IMR-90 (cell line): ENCODE results near the gene ARSB. TPM values are rescaled to one million over a fixed set of nuclear protein-coding genes. Genes with fewer than 3 reads are reported as not detected.

Source experiments
- ATAC-seq: fragments of 200-7000 bp; cut with Tn5 transposase; 2 replicates; pipeline ENCODE4 v1.9.1; 2020; ENCODE audit warnings: low read depth, mild to moderate bottlenecking, moderate library complexity
- BruUV-seq: library from RNA; stranded (reverse); fragments of 400-500 nt; replicated peaks from 2 replicates; lab custom pipeline; 2021; lab: Mats Ljungman, UMichigan
- CTCF ChIA-PET: fragments of 300-600 bp; formaldehyde crosslinking; extraction: SDS; loops from one replicate; lab custom pipeline; 2021; ENCODE audit warnings: antibody characterized with exemption; lab: Yijun Ruan, JAX
- POLR2A ChIA-PET: fragments of 300-600 bp; sonication (Branson Sonifier 250); formaldehyde crosslinking; loops from one replicate; lab custom pipeline; 2022; ENCODE audit warnings: antibody characterized with exemption; ENCODE audit not compliant: unreplicated experiment; lab: Charles Lee
- DNase-seq: peaks from one replicate; pipeline ENCODE4 v3.0.0; 2013
- H2AFZ ChIP-seq: replicated peaks from 2 replicates; pipeline ENCODE3; 2013; ENCODE audit warnings: low read length, mild to moderate bottlenecking; ENCODE audit not compliant: poor library complexity
- H2AK5ac ChIP-seq: 2 replicates; pipeline ENCODE4 v1.6.1; 2013; ENCODE audit warnings: low read depth, low read length, inconsistent platforms
- H2AK9ac ChIP-seq: replicated peaks from 2 replicates; pipeline ENCODE3; 2013; ENCODE audit warnings: mild to moderate bottlenecking, low read depth, low read length, moderate library complexity; ENCODE audit not compliant: poor library complexity
- H2BK120ac ChIP-seq: 2 replicates; pipeline ENCODE4 v1.6.1; 2013; ENCODE audit warnings: low read depth, low read length, inconsistent platforms
- H2BK15ac ChIP-seq: 3 replicates; pipeline ENCODE4 v1.6.1; 2013; ENCODE audit warnings: low read depth, low read length, inconsistent platforms
- H2BK20ac ChIP-seq: 2 replicates; pipeline ENCODE4 v1.6.1; 2013; ENCODE audit warnings: low read depth, mild to moderate bottlenecking, inconsistent platforms, low read length, moderate library complexity
- H2BK5ac ChIP-seq: 2 replicates; pipeline ENCODE4 v1.6.1; 2013; ENCODE audit warnings: mild to moderate bottlenecking, low read depth, low read length, inconsistent platforms; ENCODE audit not compliant: poor library complexity, severe bottlenecking
- H3K14ac ChIP-seq: replicated peaks from 2 replicates; pipeline ENCODE4 v1.6.1; 2013; ENCODE audit warnings: low read depth, low read length, inconsistent platforms
- H3K18ac ChIP-seq: 2 replicates; pipeline ENCODE4 v1.6.1; 2013; ENCODE audit warnings: low read depth, low read length, control low read depth
- H3K23ac ChIP-seq: 2 replicates; pipeline ENCODE4 v1.6.1; 2013; ENCODE audit warnings: low read depth, low read length, inconsistent platforms
- H3K27ac ChIP-seq: 2 replicates; pipeline ENCODE4 v1.5.1; 2013; ENCODE audit warnings: mild to moderate bottlenecking, control low read depth, low read length; ENCODE audit not compliant: insufficient read depth
- H3K27me3 ChIP-seq: 2 replicates; pipeline ENCODE4 v1.6.1; 2013; ENCODE audit warnings: low read length; ENCODE audit not compliant: control insufficient read depth, insufficient read depth
- H3K36me3 ChIP-seq: 2 replicates; pipeline ENCODE4 v1.6.1; 2013; ENCODE audit warnings: low read length, mixed read lengths; ENCODE audit not compliant: control insufficient read depth, insufficient read depth
- H3K4ac ChIP-seq: 2 replicates; pipeline ENCODE4 v1.6.1; 2013; ENCODE audit warnings: low read depth, low read length, inconsistent platforms
- H3K4me1 ChIP-seq: 2 replicates; pipeline ENCODE4 v1.6.1; 2013; ENCODE audit warnings: low read length, mixed read lengths; ENCODE audit not compliant: control insufficient read depth, insufficient read depth
- H3K4me2 ChIP-seq: 2 replicates; pipeline ENCODE4 v1.6.1; 2013; ENCODE audit warnings: low read depth, mild to moderate bottlenecking, control low read depth, low read length, moderate library complexity
- H3K4me3 ChIP-seq: 2 replicates; pipeline ENCODE4 v1.5.1; 2013; ENCODE audit warnings: low read depth, mild to moderate bottlenecking, control low read depth, low read length, moderate library complexity; ENCODE audit not compliant: insufficient read depth
- H3K56ac ChIP-seq: 2 replicates; pipeline ENCODE4 v1.6.1; 2013; ENCODE audit warnings: low read length, inconsistent platforms; ENCODE audit not compliant: insufficient read depth; ENCODE audit errors: extremely low read depth
- H3K79me1 ChIP-seq, 2 experiments: 2 replicates each; pipeline ENCODE4 v1.6.1; 2013; ENCODE audit warnings: low read length in 2 of 2, inconsistent platforms in 1 of 2, low read depth in 1 of 2
- H3K9ac ChIP-seq: 2 replicates; pipeline ENCODE4 v1.6.1; 2013; ENCODE audit warnings: low read depth, low read length, control low read depth
- H3K9me1 ChIP-seq: 2 replicates; pipeline ENCODE4 v1.6.1; 2013; ENCODE audit warnings: low read length, inconsistent platforms; ENCODE audit not compliant: insufficient read depth
- H3K9me3 ChIP-seq: 2 replicates; pipeline ENCODE4 v1.6.1; 2013; ENCODE audit warnings: low read length; ENCODE audit not compliant: control insufficient read depth, insufficient read depth
- H4K20me1 ChIP-seq: 2 replicates; pipeline ENCODE4 v1.6.1; 2013; ENCODE audit warnings: low read length, inconsistent platforms; ENCODE audit not compliant: insufficient read depth
- H4K5ac ChIP-seq: 2 replicates; pipeline ENCODE4 v1.6.1; 2013; ENCODE audit warnings: mild to moderate bottlenecking, low read depth, low read length, control low read depth
- H4K8ac ChIP-seq, 2 experiments: 2 replicates each; pipeline ENCODE4 v1.6.1; 2013; ENCODE audit warnings: low read depth in 2 of 2, low read length in 2 of 2, control low read depth in 1 of 2, inconsistent platforms in 1 of 2
- H4K91ac ChIP-seq: 2 replicates; pipeline ENCODE4 v1.6.1; 2013; ENCODE audit warnings: low read depth, low read length, inconsistent platforms; ENCODE audit not compliant: insufficient read depth
- CEBPB ChIP-seq: IDR thresholded peaks from 2 replicates; pipeline ENCODE4 v1.6.1; 2012; ENCODE audit warnings: low read depth, low read length, improper control_type of control experiment
- CTCF ChIP-seq: conservative IDR thresholded peaks from 2 replicates; pipeline ENCODE4 v1.5.1; 2012; ENCODE audit warnings: mild to moderate bottlenecking, low read depth, low read length, improper control_type of control experiment
- WGBS, 2 experiments: methylation state at CpG; one replicate each; pipeline versions ENCODE4 v1.1.5 to v1.1.7; 2013; ENCODE audit warnings: missing lambda C conversion rate in 2 of 2; ENCODE audit not compliant: insufficient read length in 1 of 2; ENCODE audit errors: extremely low coverage in 2 of 2; 5-methylcytosine and 5-hydroxymethylcytosine counted together
- dilution Hi-C: fragments of 300-500 bp; cut with HindIII; formaldehyde crosslinking; loops from one replicate; pipeline ENCODE4 v1.14.3; 2018; ENCODE audit warnings: low sequenced_read_pairs; ENCODE audit not compliant: unreplicated experiment
- in situ Hi-C: fragments of 300-500 bp; cut with MboI; formaldehyde crosslinking; loops from 3 replicates; pipeline ENCODE4 v1.14.3; 2019; ENCODE audit warnings: low sequenced_read_pairs, inconsistent platforms, mixed read lengths
- intact Hi-C: fragments of 100-400 bp; cut with micrococcal nuclease; formaldehyde crosslinking; loops from 2 replicates; pipeline ENCODE4 v1.10.0; 2022
- polyA plus RNA-seq, 3 experiments: library from polyadenylated mRNA; depleted of rRNA; stranded (reverse); fragments of >200 nt; gene quantifications; 2 replicates each; pipeline ENCODE4 v1.2.3, GENCODE V29; 2012; ENCODE audit warnings: low replicate concordance in 1 of 3
- total RNA-seq: library from RNA; depleted of rRNA; stranded (reverse); fragments of >200 nt; gene quantifications from 2 replicates; pipeline ENCODE4 v1.2.3, GENCODE V29; 2012
- TF ChIP-seq, protein P1 (sequence below): fragments of 150-350 bp; IDR thresholded peaks from 2 replicates; pipeline ENCODE4 v1.6.1; 2016; ENCODE audit warnings: low read depth, mild to moderate bottlenecking, low read length, moderate library complexity, borderline replicate concordance

Gene ARSB
- total and polyA plus RNA-seq, 2 of the 4 experiments (the other 2 are of a cell fraction), result 16.0 to 16.3 TPM

DNA sequence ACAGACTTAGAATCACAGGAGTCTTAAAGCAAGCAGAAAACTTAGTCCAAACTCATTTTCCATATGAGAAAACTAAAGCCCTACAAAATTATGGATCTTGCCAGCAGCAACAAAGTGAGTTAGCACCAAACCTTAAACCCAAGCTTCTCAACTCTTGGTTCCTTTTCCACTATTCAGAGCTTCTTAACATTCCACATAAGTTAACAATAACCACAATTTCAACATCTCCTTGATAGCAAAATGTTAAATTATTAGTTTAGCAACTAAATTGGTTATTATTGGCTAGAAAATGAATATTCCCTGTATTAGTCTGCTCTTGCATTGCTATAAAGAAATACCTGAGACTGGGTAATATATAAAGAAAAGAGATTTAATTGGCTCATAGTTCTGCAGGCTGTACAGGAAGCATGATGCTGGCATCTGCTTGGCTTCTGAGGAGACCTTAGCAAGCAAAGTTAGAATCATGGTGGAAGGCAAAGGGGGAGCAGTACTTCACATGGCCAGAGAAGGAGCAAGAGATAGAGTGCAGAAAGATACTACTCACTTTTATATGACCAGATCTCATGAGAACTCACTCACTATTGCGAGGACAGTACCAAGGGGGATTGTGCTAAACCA is 26.2 kb upstream of the ARSB start:
- Histone ChIP-seq H2AK9ac (no peak overlapping the region), H4K8ac (peak overlapping the region in 1 of 2 experiments; percentile 83; a peak in 2 of 4 replicates), H3K23ac (no peak overlapping the region; the same call in 1 of the 2 replicates), H2BK20ac (peak overlapping the region; percentile 50; the same call in 1 of the 2 replicates), H2AK5ac (peak overlapping the region; percentile 49; the same call in 1 of the 2 replicates), H4K20me1 (no peaks in the 10 kb centered on the region), H3K4me2 (no peak overlapping the region), H2BK5ac (peak overlapping the region; percentile 81), H3K27ac (peak overlapping the region; percentile 69; the same call in 1 of the 2 replicates), H2BK15ac (0 out of 3 replicates have a peak overlapping the region, but pooled peaks have one; percentile 76), H3K27me3 (no peaks in the 10 kb centered on the region), H3K9ac (no peak overlapping the region), H3K14ac (peak overlapping the region; percentile 50), H2BK120ac (peak overlapping the region; percentile 78), H4K5ac (peak overlapping the region; percentile 27; the same call in 1 of the 2 replicates), H3K9me1 (no peaks in the 10 kb centered on the region), H3K9me3 (peaks cover 6% of the 10 kb centered on the region), H4K91ac (peak overlapping the region; percentile 43), H3K18ac (peak overlapping the region; percentile 1; the same call in 1 of the 2 replicates), H3K4ac (peak overlapping the region; percentile 60; the same call in 1 of the 2 replicates), H3K56ac (no peak overlapping the region), H3K4me3 (no peak overlapping the region), H3K79me1 (no peaks in the 10 kb centered on the region), H2AFZ (no peak overlapping the region), H3K36me3 (no peaks in the 10 kb centered on the region), H3K4me1 (peaks cover 3% of the 10 kb centered on the region; the same call in 1 of the 2 replicates)
- peak; percentile 75 for TF ChIP-seq CEBPB
- TF ChIP-seq, protein P1, sequence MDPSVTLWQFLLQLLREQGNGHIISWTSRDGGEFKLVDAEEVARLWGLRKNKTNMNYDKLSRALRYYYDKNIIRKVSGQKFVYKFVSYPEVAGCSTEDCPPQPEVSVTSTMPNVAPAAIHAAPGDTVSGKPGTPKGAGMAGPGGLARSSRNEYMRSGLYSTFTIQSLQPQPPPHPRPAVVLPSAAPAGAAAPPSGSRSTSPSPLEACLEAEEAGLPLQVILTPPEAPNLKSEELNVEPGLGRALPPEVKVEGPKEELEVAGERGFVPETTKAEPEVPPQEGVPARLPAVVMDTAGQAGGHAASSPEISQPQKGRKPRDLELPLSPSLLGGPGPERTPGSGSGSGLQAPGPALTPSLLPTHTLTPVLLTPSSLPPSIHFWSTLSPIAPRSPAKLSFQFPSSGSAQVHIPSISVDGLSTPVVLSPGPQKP, result no peak
- TF ChIP-seq CTCF, result peak; percentile 30
- dilution Hi-C loops (no loop called here), intact Hi-C loops (no loop called here), in situ Hi-C loops (no loop called here)
- ATAC-seq (peak; percentile 87), DNase-seq (peak; percentile 90)
- WGBS, 2 experiments, result no CpG with 5 or more reads among the region's 1 CpG
- ChIA-PET CTCF (interaction anchor here (0.6 kb wide), 1 partner anchor 28 kb away, joined by 3 read pairs; no protein-coding TSS in a partner anchor), POLR2A (no interaction called here)
- BruUV-seq, result no TSS peak
